Caco-2 (cell line): ENCODE data around the gene ME3. TPM values are rescaled to one million over a fixed set of nuclear protein-coding genes. Genes with fewer than 3 reads are reported as not detected.

Experiments
- BruUV-seq: library from RNA; stranded (reverse); fragments of 400-500 nt; replicated peaks from 2 replicates; lab custom pipeline; 2021; lab: Mats Ljungman, UMichigan
- CTCF ChIA-PET: fragments of 300-600 bp; sonication (Branson Sonifier 250); formaldehyde crosslinking; loops from one replicate; lab custom pipeline; 2022; ENCODE audit warnings: antibody characterized with exemption; lab: Charles Lee
- POLR2A ChIA-PET: fragments of 300-600 bp; sonication (Branson Sonifier 250); formaldehyde crosslinking; loops from one replicate; lab custom pipeline; 2022; ENCODE audit warnings: antibody characterized with exemption; lab: Charles Lee
- DNase-seq, 2 experiments: peaks; one replicate each; pipeline versions ENCODE4 v3.0.0 to v3.0.0-alpha.2; 2020 to 2022
- H3K27me3 ChIP-seq: replicated peaks from 2 replicates; pipeline ENCODE4 v1.6.0; 2011; ENCODE audit warnings: low read length; ENCODE audit not compliant: control insufficient read depth, insufficient read depth
- H3K36me3 ChIP-seq: 2 replicates; pipeline ENCODE4 v1.5.1; 2011; ENCODE audit warnings: low read length; ENCODE audit not compliant: control insufficient read depth, insufficient read depth
- H3K4me1 ChIP-seq: fragments of 250-450 bp; sonication (Bioruptor Pico); 2 replicates; pipeline ENCODE4 v1.5.1; 2020; ENCODE audit warnings: mild to moderate bottlenecking
- H3K4me3 ChIP-seq: 2 replicates; pipeline ENCODE4 v1.5.1; 2011; ENCODE audit warnings: low read depth, mild to moderate bottlenecking, control low read depth, low read length
- H3K9me3 ChIP-seq: fragments of 250-450 bp; sonication (Bioruptor Pico); 2 replicates; pipeline ENCODE4 v1.5.1; 2020; ENCODE audit warnings: mild to moderate bottlenecking, moderate library complexity
- H3K27ac Mint-ChIP-seq: one replicate; pipeline ENCODE4 v1.8.0; 2022; ENCODE audit warnings: mixed read lengths; ENCODE audit not compliant: unreplicated experiment
- H3K27me3 Mint-ChIP-seq: one replicate; pipeline ENCODE4 v1.8.0; 2022; ENCODE audit warnings: mixed read lengths; ENCODE audit not compliant: insufficient read depth, unreplicated experiment
- H3K36me3 Mint-ChIP-seq: one replicate; pipeline ENCODE4 v1.8.0; 2022; ENCODE audit warnings: mild to moderate bottlenecking, mixed read lengths; ENCODE audit not compliant: insufficient read depth, unreplicated experiment
- H3K4me1 Mint-ChIP-seq: one replicate; pipeline ENCODE4 v1.8.0; 2022; ENCODE audit warnings: low read depth, mixed read lengths; ENCODE audit not compliant: unreplicated experiment
- H3K4me3 Mint-ChIP-seq: one replicate; pipeline ENCODE4 v1.8.0; 2022; ENCODE audit warnings: mild to moderate bottlenecking, moderate library complexity, mixed read lengths; ENCODE audit not compliant: unreplicated experiment
- H3K9me3 Mint-ChIP-seq: one replicate; pipeline ENCODE4 v1.8.0; 2022; ENCODE audit warnings: mixed read lengths; ENCODE audit not compliant: unreplicated experiment
- intact Hi-C: fragments of 100-400 bp; cut with micrococcal nuclease; formaldehyde crosslinking; loops from one replicate; pipeline ENCODE4 v1.10.0; 2022; ENCODE audit not compliant: unreplicated experiment
- total RNA-seq: library from RNA; stranded (reverse); gene quantifications from 2 replicates; pipeline ENCODE4 v1.2.3, GENCODE V29; 2022
- TF ChIP-seq, protein P1 (sequence below), 2 experiments: fragments of 200-600 bp in 1 of 2; IDR thresholded peaks; 1 replicate in 1 of 2; 2 replicates in 1 of 2; pipeline versions ENCODE4 v1.5.1 to v1.8.0; 2011 to 2022; ENCODE audit warnings: antibody characterized with exemption in 1 of 2, control low read depth in 1 of 2, inconsistent platforms in 1 of 2, low read depth in 1 of 2, low read length in 1 of 2, mild to moderate bottlenecking in 1 of 2, moderate library complexity in 1 of 2; ENCODE audit not compliant: insufficient read depth in 1 of 2, severe bottlenecking in 1 of 2, unreplicated experiment in 1 of 2

The ME3 gene
- total RNA-seq, 1 experiment from 2014 or later = 32.8 TPM

DNA sequence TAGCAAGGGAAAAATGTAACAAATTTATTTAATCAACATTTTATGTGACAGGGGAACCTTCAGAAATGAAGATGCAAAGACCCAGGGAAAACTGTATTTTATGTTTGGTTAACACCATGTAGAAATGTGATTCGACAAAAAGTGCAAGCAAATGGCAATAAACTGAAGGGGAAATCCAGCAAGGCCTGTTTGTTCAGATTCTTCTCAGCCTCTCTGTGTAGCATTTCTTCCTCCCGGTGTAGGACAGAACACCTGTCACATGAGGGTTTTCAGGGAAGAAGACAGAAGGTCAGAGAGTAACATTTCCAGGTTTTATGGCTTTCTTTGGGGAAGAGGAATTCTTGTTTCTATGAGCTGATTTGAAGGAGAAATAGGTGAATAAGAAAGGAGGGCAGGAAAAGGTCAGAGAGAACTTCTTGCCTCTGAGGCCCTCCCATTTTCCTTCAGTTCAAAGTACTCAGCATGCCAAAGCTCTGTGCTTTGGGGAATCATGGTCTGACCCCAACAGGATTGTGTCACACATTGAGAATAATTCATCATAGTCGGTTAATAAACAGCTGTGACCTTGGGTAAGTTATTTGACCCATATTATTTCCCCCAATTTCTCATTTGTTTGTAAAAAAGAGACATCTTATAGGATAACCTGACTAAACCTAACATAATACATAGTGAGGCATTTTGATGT is 45.5 kb upstream of the ME3 start:
- Mint-ChIP-seq H3K27ac (peak overlapping the region; percentile 81), H3K36me3 (peaks cover 11% of the 10 kb centered on the region), H3K9me3 (peaks cover 29% of the 10 kb centered on the region), H3K4me3 (peak overlapping the region; percentile 2), H3K4me1 (peaks cover 48% of the 10 kb centered on the region), H3K27me3 (no peaks in the 10 kb centered on the region)
- Histone ChIP-seq H3K36me3 (no peaks in the 10 kb centered on the region), H3K4me1 (peaks cover 47% of the 10 kb centered on the region), H3K9me3 (peaks cover 12% of the 10 kb centered on the region), H3K4me3 (no peak overlapping the region), H3K27me3 (no peaks in the 10 kb centered on the region)
- intact Hi-C loops = loop anchor here (1.0 to 2.0 kb wide), 4 partner anchors 12 to 84 kb away; no protein-coding TSS in a partner anchor
- peak; percentile 80 to 85 for DNase-seq
- TSS peak; percentile 78 for BruUV-seq
- ChIA-PET CTCF (no interaction called here), POLR2A (no interaction called here)
- TF ChIP-seq, protein P1, sequence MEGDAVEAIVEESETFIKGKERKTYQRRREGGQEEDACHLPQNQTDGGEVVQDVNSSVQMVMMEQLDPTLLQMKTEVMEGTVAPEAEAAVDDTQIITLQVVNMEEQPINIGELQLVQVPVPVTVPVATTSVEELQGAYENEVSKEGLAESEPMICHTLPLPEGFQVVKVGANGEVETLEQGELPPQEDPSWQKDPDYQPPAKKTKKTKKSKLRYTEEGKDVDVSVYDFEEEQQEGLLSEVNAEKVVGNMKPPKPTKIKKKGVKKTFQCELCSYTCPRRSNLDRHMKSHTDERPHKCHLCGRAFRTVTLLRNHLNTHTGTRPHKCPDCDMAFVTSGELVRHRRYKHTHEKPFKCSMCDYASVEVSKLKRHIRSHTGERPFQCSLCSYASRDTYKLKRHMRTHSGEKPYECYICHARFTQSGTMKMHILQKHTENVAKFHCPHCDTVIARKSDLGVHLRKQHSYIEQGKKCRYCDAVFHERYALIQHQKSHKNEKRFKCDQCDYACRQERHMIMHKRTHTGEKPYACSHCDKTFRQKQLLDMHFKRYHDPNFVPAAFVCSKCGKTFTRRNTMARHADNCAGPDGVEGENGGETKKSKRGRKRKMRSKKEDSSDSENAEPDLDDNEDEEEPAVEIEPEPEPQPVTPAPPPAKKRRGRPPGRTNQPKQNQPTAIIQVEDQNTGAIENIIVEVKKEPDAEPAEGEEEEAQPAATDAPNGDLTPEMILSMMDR (IDR thresholded peaks at IDR 0.05; ENCODE audit: insufficient read depth in 1 of 2, low read depth in 1 of 2, low read length in 1 of 2, severe bottlenecking in 1 of 2, unreplicated experiment in 1 of 2) = no peak

DNA sequence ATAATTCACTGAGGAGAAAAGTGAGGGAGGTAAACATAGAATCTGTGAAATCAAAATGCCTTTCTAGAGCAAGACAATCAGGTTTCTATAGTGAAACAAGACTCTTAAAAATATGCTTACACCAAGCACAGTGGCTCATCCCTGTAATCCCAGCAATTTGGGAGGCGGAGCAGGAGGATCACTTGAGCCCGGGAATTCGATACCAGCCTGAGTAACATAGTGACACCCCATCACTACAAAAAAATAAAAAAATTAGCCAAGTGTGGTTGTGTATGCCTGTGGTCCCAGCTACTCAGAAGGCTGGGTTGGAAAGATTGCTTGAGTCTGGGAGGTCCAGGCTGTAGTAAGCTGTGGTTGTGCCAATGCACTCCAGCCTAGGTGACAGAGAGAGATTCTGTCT is 43.2 kb upstream of the ME3 start:
- H3K27ac Mint-ChIP-seq = no peak overlapping the region
- ChIA-PET CTCF (no interaction called here), POLR2A (no interaction called here)
- Histone ChIP-seq H3K27me3 (no peaks in the 10 kb centered on the region), H3K4me1 (peaks cover 50% of the 10 kb centered on the region), H3K9me3 (peaks cover 6% of the 10 kb centered on the region; the same call in 1 of the 2 replicates), H3K4me3 (no peak overlapping the region), H3K36me3 (no peaks in the 10 kb centered on the region)
- H3K36me3 Mint-ChIP-seq = no peaks in the 10 kb centered on the region
- H3K27me3 Mint-ChIP-seq = no peaks in the 10 kb centered on the region
- H3K4me1 Mint-ChIP-seq = peaks cover 38% of the 10 kb centered on the region
- no peak overlapping the region for H3K4me3 Mint-ChIP-seq
- no peak for DNase-seq
- peaks cover 21% of the 10 kb centered on the region for H3K9me3 Mint-ChIP-seq
- no TSS peak for BruUV-seq
- TF ChIP-seq, protein P1 (IDR thresholded peaks at IDR 0.05; ENCODE audit: insufficient read depth in 1 of 2, low read depth in 1 of 2, low read length in 1 of 2, severe bottlenecking in 1 of 2, unreplicated experiment in 1 of 2) = no peak
- intact Hi-C loops = loop anchor here (2.0 kb wide), 1 partner anchor 75 kb away; no protein-coding TSS in a partner anchor

DNA sequence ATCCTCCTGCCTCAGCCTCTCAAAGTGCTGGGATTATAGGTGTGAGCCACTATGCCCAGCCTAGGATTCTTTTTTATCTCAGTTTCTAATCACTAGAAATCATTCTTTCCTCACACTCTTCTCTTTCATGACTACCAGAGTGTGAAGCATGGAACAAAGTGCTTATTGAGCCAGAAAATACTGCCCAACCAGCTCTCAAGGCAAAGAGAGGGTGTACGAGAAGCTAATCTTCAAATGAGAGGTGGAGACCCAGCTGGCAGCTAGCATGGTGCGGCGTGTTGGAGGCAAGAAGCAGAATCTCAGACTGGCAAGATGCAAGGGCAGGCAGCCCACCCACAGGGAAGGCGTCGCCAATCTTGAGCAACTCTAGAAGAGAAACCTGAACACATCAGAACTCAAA is 41.1 kb upstream of the ME3 start:
- H3K4me3 ChIP-seq = no peak overlapping the region
- Mint-ChIP-seq H3K4me3 (no peak overlapping the region), H3K36me3 (no peaks in the 10 kb centered on the region), H3K4me1 (peaks cover 27% of the 10 kb centered on the region), H3K27ac (no peak overlapping the region), H3K9me3 (peaks cover 32% of the 10 kb centered on the region), H3K27me3 (no peaks in the 10 kb centered on the region)
- H3K9me3 ChIP-seq = peaks cover 16% of the 10 kb centered on the region
- ChIA-PET POLR2A (no interaction called here), CTCF (no interaction called here)
- no TSS peak for BruUV-seq
- no peaks in the 10 kb centered on the region for H3K36me3 ChIP-seq
- no peaks in the 10 kb centered on the region for H3K27me3 ChIP-seq
- DNase-seq = no peak
- TF ChIP-seq, protein P1 (IDR thresholded peaks at IDR 0.05; ENCODE audit: insufficient read depth in 1 of 2, low read depth in 1 of 2, low read length in 1 of 2, severe bottlenecking in 1 of 2, unreplicated experiment in 1 of 2) = no peak
- intact Hi-C loops = no loop called here
- H3K4me1 ChIP-seq = peaks cover 35% of the 10 kb centered on the region
